ENCODE results near the gene KCNQ1. TPM values are rescaled to one million over a fixed set of nuclear protein-coding genes. Genes with fewer than 3 reads are reported as not detected.

KCNQ1 gene
- total and polyA plus RNA-seq, 9 of the 15 experiments (the other 6 are each of a cell fraction or from before 2014, with no cell fraction given), result 0.44 TPM; not detected in 8

GRCh38 chr11:2862395-2863275 lies 417.8 kb downstream of the KCNQ1 start:
- peaks cover 0 to 12% of the 10 kb centered on the region in 2 experiments; a peak in 2 of 5 replicates for H3K27me3 ChIP-seq (ENCODE audit: control insufficient read depth in 2 of 2, insufficient read depth in 2 of 2, low read length in 2 of 2)
- 75% methylated on average over 13 of the region's 96 CpGs for WGBS (ENCODE audit: insufficient coverage, low coverage, missing lambda C conversion rate)
- CTCF ChIA-PET (ENCODE audit: low intra/inter-chr PET ratio), result no interaction called here

More at GRCh38 chr11:2862395-2863275, 417.8 kb downstream of the KCNQ1 start:
- Histone ChIP-seq H3K9ac (ENCODE audit: insufficient read depth in 1 of 2, low read depth in 2 of 2, low read length in 2 of 2) (no peak overlapping the region), H3K9me3 (replicated peaks; ENCODE audit: control insufficient read depth, insufficient read depth, low read depth, low read length) (peaks cover 7% of the 10 kb centered on the region), H3K79me2 (ENCODE audit: control insufficient read depth, insufficient read depth, low read length) (no peaks in the 10 kb centered on the region), H3K27ac (ENCODE audit: extremely low read depth, low read depth, low read length) (no peak overlapping the region), H3K9me1 (ENCODE audit: control insufficient read depth, insufficient read depth, low read length) (no peaks in the 10 kb centered on the region), H2AFZ (ENCODE audit: low read depth, low read length) (no peak overlapping the region), H3K4me1 (replicated peaks in 1 of 2; ENCODE audit: control insufficient read depth in 2 of 2, insufficient read depth in 2 of 2, low read length in 2 of 2) (peaks cover 6 to 42% of the 10 kb centered on the region in 2 experiments; a peak in 4 of 5 replicates), H3K4me2 (ENCODE audit: insufficient read depth, low read length) (no peak overlapping the region), H3K4me3 (no peak overlapping the region), H4K20me1 (replicated peaks; ENCODE audit: control insufficient read depth, insufficient read depth, low read length) (no peaks in the 10 kb centered on the region), H3K36me3 (ENCODE audit: control insufficient read depth, insufficient read depth, low read length) (no peaks in the 10 kb centered on the region)
- FAIRE-seq (no peak), DNase-seq (ENCODE audit: extremely low read depth in 1 of 4, low spot score in 3 of 4) (no peak), ATAC-seq (no peak)
- no peak for TF ChIP-seq ZNF24 (IDR thresholded peaks at IDR 0.05)
- no peak for TF ChIP-seq TAF9B (IDR thresholded peaks at IDR 0.05; ENCODE audit: partially characterized antibody)
- no peak for TF ChIP-seq NONO (IDR thresholded peaks at IDR 0.05; ENCODE audit: low read depth in 2 of 2, low read length in 1 of 2)
- no peak for TF ChIP-seq IFI16 (CRISPR knock-in tag; IDR thresholded peaks at IDR 0.05)
- TF ChIP-seq, protein P1, sequence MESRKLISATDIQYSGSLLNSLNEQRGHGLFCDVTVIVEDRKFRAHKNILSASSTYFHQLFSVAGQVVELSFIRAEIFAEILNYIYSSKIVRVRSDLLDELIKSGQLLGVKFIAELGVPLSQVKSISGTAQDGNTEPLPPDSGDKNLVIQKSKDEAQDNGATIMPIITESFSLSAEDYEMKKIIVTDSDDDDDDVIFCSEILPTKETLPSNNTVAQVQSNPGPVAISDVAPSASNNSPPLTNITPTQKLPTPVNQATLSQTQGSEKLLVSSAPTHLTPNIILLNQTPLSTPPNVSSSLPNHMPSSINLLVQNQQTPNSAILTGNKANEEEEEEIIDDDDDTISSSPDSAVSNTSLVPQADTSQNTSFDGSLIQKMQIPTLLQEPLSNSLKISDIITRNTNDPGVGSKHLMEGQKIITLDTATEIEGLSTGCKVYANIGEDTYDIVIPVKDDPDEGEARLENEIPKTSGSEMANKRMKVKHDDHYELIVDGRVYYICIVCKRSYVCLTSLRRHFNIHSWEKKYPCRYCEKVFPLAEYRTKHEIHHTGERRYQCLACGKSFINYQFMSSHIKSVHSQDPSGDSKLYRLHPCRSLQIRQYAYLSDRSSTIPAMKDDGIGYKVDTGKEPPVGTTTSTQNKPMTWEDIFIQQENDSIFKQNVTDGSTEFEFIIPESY (CRISPR knock-in tag; IDR thresholded peaks at IDR 0.05), result peak; percentile 20; the same call in 1 of the 2 replicates
- no peak for TF ChIP-seq NFE2L1 (tag; IDR thresholded peaks at IDR 0.05; ENCODE audit: borderline replicate concordance, low read depth)
- TF ChIP-seq, protein P2, sequence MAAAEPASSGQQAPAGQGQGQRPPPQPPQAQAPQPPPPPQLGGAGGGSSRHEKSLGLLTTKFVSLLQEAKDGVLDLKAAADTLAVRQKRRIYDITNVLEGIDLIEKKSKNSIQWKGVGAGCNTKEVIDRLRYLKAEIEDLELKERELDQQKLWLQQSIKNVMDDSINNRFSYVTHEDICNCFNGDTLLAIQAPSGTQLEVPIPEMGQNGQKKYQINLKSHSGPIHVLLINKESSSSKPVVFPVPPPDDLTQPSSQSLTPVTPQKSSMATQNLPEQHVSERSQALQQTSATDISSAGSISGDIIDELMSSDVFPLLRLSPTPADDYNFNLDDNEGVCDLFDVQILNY (CRISPR knock-in tag; IDR thresholded peaks at IDR 0.05), result no peak
- in situ Hi-C loops (cut with MboI), result no loop called here
- POLR2A ChIA-PET, result interaction anchor here (1.2 kb wide), 1 partner anchor 26 kb away, joined by 3 read pairs; no protein-coding TSS in a partner anchor
- intact Hi-C loops (cut with micrococcal nuclease), result no loop called here
- no TSS peak for BruUV-seq (replicated peaks)
